Esophagus muscularis mucosa (tissue), 3 donors: ENCODE data around the gene DCC.

Experiments
- CTCF ChIP-seq, 3 experiments: fragments of 200-600 bp in 2 of 3; fragments of 450-650 bp in 1 of 3; sonication (generic) in 2 of 3; IDR thresholded peaks; one replicate each; pipeline ENCODE4 v1.5.1; 2017 to 2019; ENCODE audit warnings: antibody characterized with exemption in 3 of 3, mild to moderate bottlenecking in 2 of 3, moderate library complexity in 1 of 3
- POLR2AphosphoS5 ChIP-seq, 2 donors: sonication (generic); formaldehyde crosslinking; IDR thresholded peaks; one replicate each; pipeline ENCODE4 v1.6.1; 2017; ENCODE audit warnings: antibody characterized with exemption in 2 of 2

- TF ChIP-seq POLR2AphosphoS5 (IDR thresholded peaks at IDR 0.05) (no peak), CTCF (IDR thresholded peaks at IDR 0.05) (no peak)
Observed at GRCh38 chr18:52999633-53000032, 659.6 kb downstream of the DCC start.
